Kidney (tissue), 14 donors: ENCODE results near the gene DNMT1. TPM values are rescaled to one million over a fixed set of nuclear protein-coding genes. Genes with fewer than 3 reads are reported as not detected.
A peak's percentile ranks its signal among the peaks of the same experiment; 100 is the strongest.
"Not testable (repeated sequence)": the region's sequence is repeated elsewhere in the genome, so short reads cannot be mapped to it uniquely, and the experiment has no call there.

ENCODE experiments used
- DNase-seq, 5 donors: peaks; one replicate each; pipeline ENCODE4 v3.0.0-alpha.2; 2013 to 2020
- FAIRE-seq: peaks from 2 replicates; lab custom pipeline; 2012; peaks lifted over from hg19 to GRCh38; lab: Jason Lieb, UNC
- H3K27ac ChIP-seq, 2 donors: one replicate each; pipeline ENCODE4 v1.7.0; 2013; ENCODE audit warnings: low read depth in 2 of 2, low read length in 2 of 2, inconsistent platforms in 1 of 2
- H3K27me3 ChIP-seq: one replicate; pipeline ENCODE4 v1.7.1; 2013; ENCODE audit warnings: low read length, inconsistent platforms; ENCODE audit not compliant: control insufficient read depth, insufficient read depth
- H3K36me3 ChIP-seq, 3 donors: one replicate each; pipeline versions ENCODE4 v1.7.0 to v1.7.1; 2013; ENCODE audit warnings: low read length in 3 of 3, control low read depth in 1 of 3, inconsistent platforms in 1 of 3; ENCODE audit not compliant: insufficient read depth in 3 of 3, control insufficient read depth in 2 of 3
- H3K4me1 ChIP-seq, 3 donors: one replicate each; pipeline versions ENCODE4 v1.7.0 to v1.7.1; 2013; ENCODE audit warnings: low read length in 3 of 3, inconsistent platforms in 1 of 3, low read depth in 1 of 3; ENCODE audit not compliant: control insufficient read depth in 2 of 3, insufficient read depth in 2 of 3
- H3K4me3 ChIP-seq, 3 donors: one replicate each; pipeline versions ENCODE4 v1.7.0 to v1.8.1; 2013; ENCODE audit warnings: low read length in 3 of 3, control low read depth in 1 of 3, inconsistent platforms in 1 of 3
- H3K9ac ChIP-seq, 3 donors: one replicate each; pipeline versions ENCODE4 v1.7.0 to v1.7.1; 2013; ENCODE audit warnings: low read length in 3 of 3, control low read depth in 1 of 3, inconsistent platforms in 1 of 3
- H3K9me3 ChIP-seq, 3 donors: one replicate each; pipeline versions ENCODE4 v1.7.0 to v1.7.1; 2013; ENCODE audit warnings: low read length in 3 of 3, control low read depth in 1 of 3, inconsistent platforms in 1 of 3; ENCODE audit not compliant: control insufficient read depth in 2 of 3, insufficient read depth in 1 of 3
- CTCF ChIP-seq: IDR thresholded peaks from 3 replicates; pipeline ENCODE4 v1.5.1; 2012; ENCODE audit warnings: mild to moderate bottlenecking, moderate library complexity, borderline replicate concordance; ENCODE audit not compliant: insufficient read depth; ENCODE audit errors: extremely low read depth
- intact Hi-C: fragments of 100-400 bp; cut with DNase I; formaldehyde crosslinking; loops from one replicate; pipeline ENCODE4 v1.11.1; 2022
- polyA plus RNA-seq: library from polyadenylated mRNA; stranded (reverse); fragments of 350-450 nt; fragmentation: Illumina TruSeq; extraction: RNeasy Lipid Tissue Mini Kit (QIAGEN cat#74804); gene quantifications from one replicate; pipeline ENCODE4 v1.2.3, GENCODE V29; 2014; ENCODE audit warnings: low read depth, low replicate concordance; ENCODE audit not compliant: insufficient read depth
- total RNA-seq: library from RNA; stranded (reverse); fragmentation: NEBNext Ultra II Directional; extraction: Animal tissue kit (Norgen Biotek cat#: 25700); gene quantifications from one replicate; pipeline ENCODE4 v1.2.1, GENCODE V29; 2021
- donor health status: control.
- donor health status: control.
- donor health status: control.
- donor health status: control.
- donor health status: control.
- donor health status: DM: yes; HTN: yes; CAD: no.
- donor health status: Normal renal cell carcinoma (clear cell type).

DNMT1 gene
- total and polyA plus RNA-seq, 2 donors from 2014 or later, result 15.3 to 64.6 TPM

DNA sequence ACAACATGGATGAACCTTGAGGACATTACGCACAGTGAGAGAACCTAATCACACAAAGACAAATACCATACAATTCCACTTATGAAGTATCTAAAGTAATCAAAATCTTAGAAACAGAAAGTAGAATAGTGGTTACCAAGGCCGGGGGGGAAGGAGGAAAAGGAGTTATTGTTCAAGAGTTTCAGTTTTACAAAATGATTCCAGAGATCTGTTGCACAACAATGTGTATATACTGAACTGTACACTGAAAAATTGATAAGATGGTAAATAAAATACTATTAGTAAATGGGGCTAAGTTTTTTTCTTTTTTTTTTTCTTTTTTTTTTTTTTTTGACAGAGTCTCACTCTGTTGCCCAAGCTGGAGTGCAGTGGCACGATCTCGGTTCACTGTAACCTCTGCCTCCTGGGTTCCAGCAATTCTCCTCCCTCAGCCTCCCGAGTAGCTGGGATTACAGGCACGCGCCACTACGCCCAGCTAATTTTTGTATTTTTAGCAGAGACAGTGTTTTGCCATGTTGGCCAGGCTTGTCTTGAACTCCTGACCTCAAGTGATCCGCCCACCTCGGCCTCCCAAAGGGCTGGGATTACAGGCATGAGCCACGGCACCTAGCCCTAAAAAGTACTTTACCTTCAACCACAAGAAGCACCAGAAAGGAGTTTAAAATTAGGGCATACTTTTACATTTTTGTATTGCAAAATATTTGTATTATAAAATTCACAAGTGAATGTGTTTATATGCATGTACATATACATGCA is 4.3 kb upstream of the DNMT1 start:
- H3K4me1 ChIP-seq, H3K27me3 ChIP-seq, H3K36me3 ChIP-seq, FAIRE-seq, H3K27ac ChIP-seq, H3K9me3 ChIP-seq, DNase-seq, H3K9ac ChIP-seq, intact Hi-C loops, H3K4me3 ChIP-seq: not testable (repeated sequence)

- Histone ChIP-seq H3K27me3 (no peaks in the 10 kb centered on the region), H3K4me3 (peak overlapping the region; percentile 69 to 84 (median 80)), H3K4me1 (peaks cover 0 to 7% (median 0%) of the 10 kb centered on the region in 3 donors), H3K27ac (peak overlapping the region in 1 of 2 donors; percentile 22), H3K9me3 (no peaks in the 10 kb centered on the region), H3K36me3 (no peaks in the 10 kb centered on the region), H3K9ac (peak overlapping the region in 2 of 3 donors; percentile 6 to 58)
- intact Hi-C loops, result no loop called here
- no peak for TF ChIP-seq CTCF
- no peak for DNase-seq
- no peak for FAIRE-seq
Observed at GRCh38 chr19:10195199-10195519, 406 bp upstream of the DNMT1 start.

DNA sequence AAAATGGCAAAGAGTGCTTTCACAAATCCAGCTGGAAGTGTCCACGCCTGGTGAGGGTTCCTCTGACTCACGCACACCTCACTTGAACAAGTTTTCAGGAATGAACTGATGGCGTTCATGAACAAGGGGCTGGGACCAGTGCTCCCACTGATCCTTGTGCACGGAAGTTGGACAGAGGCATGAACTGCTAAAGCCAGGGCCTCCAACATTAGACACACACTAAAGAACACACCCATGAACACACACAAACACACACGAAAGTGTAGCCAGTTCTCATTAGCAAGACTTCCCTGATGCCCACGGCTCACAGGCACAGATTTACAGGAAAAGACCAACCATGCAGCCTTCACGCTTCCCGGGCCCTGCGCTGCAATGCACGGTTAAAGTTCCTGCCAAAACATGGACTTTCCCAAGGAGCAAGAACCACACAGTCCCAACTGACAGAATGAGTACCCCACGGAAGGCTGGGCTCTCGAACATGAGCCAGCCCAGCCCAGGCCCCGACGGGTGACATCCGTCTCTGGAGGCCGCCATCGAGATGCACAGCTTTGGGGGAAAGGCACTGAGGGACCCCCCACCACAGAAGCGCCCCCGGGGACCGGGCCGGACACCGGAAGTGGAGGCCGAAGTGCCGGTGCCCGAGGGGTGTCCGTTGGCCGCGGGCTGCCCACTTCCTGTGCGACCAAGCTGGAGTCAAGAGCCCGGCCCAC is 808 bp downstream of the DNMT1 start:
- DNase-seq (peak in 2 of 5 donors; percentile 30 to 87), FAIRE-seq (no peak)
- TF ChIP-seq CTCF, result no peak

DNA sequence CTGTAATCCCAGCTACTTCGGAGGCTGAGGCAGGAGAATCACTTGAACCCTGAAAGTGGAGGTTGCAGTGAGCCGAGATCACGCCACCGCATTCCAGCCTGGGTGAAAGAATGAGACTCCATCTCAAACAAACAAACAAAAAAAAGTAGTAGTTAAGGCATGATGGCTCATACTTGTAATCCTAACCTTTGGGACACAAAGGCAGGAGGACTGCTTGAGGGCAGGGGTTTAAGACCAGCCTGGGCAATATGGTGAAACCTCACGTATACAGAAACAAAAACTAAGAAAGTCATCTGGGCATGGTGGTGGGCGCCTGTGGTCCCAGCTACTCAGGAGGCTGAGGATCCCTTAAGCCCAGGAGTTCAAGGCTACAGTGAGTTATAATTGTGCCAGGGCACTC is 1.8 kb downstream of the DNMT1 start:
- peaks cover 0 to 2% (median 0%) of the 10 kb centered on the region in 3 donors for H3K36me3 ChIP-seq
- TF ChIP-seq CTCF, result no peak
- no peak overlapping the region for H3K4me3 ChIP-seq
- H3K4me1 ChIP-seq, result peaks cover 0 to 7% (median 0%) of the 10 kb centered on the region in 3 donors
- no peak overlapping the region for H3K9ac ChIP-seq
- H3K27ac ChIP-seq, result no peak overlapping the region
- FAIRE-seq, result no peak
- H3K9me3 ChIP-seq, result no peaks in the 10 kb centered on the region
- H3K27me3 ChIP-seq, result no peaks in the 10 kb centered on the region
- intact Hi-C loops, result no loop called here
- DNase-seq, result peak in 1 of 5 donors; percentile 8

More for the DNA sequence above, 808 bp downstream of the DNMT1 start:
- H3K9ac ChIP-seq, result peak overlapping the region; percentile 64 to 85 (median 81)
- no peaks in the 10 kb centered on the region for H3K27me3 ChIP-seq
- peaks cover 0 to 7% (median 0%) of the 10 kb centered on the region in 3 donors for H3K4me1 ChIP-seq
- intact Hi-C loops, result no loop called here
- H3K9me3 ChIP-seq, result no peaks in the 10 kb centered on the region
- H3K4me3 ChIP-seq, result peak overlapping the region; percentile 69 to 84 (median 80)
- peak overlapping the region; percentile 57 to 82 for H3K27ac ChIP-seq
- H3K36me3 ChIP-seq, result peaks cover 0 to 2% (median 0%) of the 10 kb centered on the region in 3 donors
